ENCODE measurements around the gene PVALEF.

DNA sequence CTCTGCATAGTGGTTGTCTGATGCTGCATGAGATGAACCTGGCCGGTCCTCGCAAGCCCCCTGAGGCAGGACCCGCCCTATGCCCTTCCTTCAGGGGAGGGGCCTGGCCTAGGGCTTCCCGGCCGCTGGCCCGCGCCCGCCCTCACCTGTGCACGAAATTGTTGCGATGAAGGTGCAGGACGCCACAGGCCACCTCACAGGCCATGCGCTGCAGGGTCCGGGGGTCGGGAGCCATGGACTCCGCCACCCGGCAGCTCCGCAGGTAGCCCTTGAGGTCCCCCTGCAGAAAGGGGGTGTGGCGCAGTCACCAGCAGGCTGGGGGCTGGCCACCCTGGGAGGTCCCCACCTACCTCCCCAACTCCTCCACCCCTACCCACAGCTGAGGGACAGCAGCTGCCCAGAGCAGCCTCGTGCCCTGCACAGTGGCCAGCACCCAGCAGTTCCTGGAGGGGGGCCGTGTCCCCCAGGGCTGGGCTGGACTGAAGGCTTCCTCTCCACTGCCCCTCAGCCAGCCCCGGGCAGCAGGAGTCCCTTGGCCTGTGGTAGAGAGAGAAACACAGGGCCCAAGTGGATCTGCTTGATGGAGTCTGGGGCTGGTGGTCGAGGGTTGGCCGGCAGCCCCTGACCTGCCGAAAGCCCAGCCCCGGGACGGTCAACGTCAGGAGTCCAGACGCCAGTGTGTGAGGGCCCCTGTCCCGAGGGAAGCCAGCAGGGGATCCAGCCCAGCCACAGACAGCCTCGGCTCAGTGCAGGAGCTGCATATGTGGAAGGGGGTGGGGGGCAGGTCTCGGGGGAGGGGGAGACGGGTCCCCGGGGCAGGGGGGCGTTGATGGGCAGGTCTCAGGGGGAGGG is 38.8 kb upstream of the PVALEF start:
- TF ChIP-seq, protein P1, sequence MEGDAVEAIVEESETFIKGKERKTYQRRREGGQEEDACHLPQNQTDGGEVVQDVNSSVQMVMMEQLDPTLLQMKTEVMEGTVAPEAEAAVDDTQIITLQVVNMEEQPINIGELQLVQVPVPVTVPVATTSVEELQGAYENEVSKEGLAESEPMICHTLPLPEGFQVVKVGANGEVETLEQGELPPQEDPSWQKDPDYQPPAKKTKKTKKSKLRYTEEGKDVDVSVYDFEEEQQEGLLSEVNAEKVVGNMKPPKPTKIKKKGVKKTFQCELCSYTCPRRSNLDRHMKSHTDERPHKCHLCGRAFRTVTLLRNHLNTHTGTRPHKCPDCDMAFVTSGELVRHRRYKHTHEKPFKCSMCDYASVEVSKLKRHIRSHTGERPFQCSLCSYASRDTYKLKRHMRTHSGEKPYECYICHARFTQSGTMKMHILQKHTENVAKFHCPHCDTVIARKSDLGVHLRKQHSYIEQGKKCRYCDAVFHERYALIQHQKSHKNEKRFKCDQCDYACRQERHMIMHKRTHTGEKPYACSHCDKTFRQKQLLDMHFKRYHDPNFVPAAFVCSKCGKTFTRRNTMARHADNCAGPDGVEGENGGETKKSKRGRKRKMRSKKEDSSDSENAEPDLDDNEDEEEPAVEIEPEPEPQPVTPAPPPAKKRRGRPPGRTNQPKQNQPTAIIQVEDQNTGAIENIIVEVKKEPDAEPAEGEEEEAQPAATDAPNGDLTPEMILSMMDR (IDR thresholded peaks at IDR 0.05; ENCODE audit: control extremely low read depth in 1 of 3, insufficient read depth in 1 of 3, low read depth in 1 of 3, low read length in 3 of 3), result no peak
- TF ChIP-seq SIN3A (conservative IDR thresholded peaks at IDR 0.05 in 1 of 2, IDR thresholded peaks at IDR 0.05 in 1 of 2; ENCODE audit: low read depth in 1 of 2, low read length in 2 of 2) (no peak), POLR2A (IDR thresholded peaks at IDR 0.05; ENCODE audit: control extremely low read depth in 1 of 2, low read depth in 2 of 2, low read length in 2 of 2) (no peak), JUN (IDR thresholded peaks at IDR 0.05; ENCODE audit: low read depth, low read length) (no peak), NANOG (IDR thresholded peaks at IDR 0.05; ENCODE audit: insufficient read depth, low read depth, low read length, poor library complexity, severe bottlenecking) (no peak), EZH2 (IDR thresholded peaks at IDR 0.05; ENCODE audit: low read depth, low read length, severe bottlenecking) (no peak), CBX5 (IDR thresholded peaks at IDR 0.05; ENCODE audit: low read depth, low read length) (no peak), TEAD4 (IDR thresholded peaks at IDR 0.05; ENCODE audit: low read depth, low read length) (no peak), EGR1 (IDR thresholded peaks at IDR 0.05; ENCODE audit: borderline replicate concordance, low read depth, low read length) (no peak)
